ENCODE results near the gene MEDAG. TPM values are rescaled to one million over a fixed set of nuclear protein-coding genes. Genes with fewer than 3 reads are reported as not detected.
A peak's percentile ranks its signal among the peaks of the same experiment; 100 is the strongest.

The MEDAG gene
- 1.7 TPM for polyA plus RNA-seq (2013, experiment 1 of 2)
- 1.3 TPM for polyA plus RNA-seq (2013, experiment 2 of 2)

DNA sequence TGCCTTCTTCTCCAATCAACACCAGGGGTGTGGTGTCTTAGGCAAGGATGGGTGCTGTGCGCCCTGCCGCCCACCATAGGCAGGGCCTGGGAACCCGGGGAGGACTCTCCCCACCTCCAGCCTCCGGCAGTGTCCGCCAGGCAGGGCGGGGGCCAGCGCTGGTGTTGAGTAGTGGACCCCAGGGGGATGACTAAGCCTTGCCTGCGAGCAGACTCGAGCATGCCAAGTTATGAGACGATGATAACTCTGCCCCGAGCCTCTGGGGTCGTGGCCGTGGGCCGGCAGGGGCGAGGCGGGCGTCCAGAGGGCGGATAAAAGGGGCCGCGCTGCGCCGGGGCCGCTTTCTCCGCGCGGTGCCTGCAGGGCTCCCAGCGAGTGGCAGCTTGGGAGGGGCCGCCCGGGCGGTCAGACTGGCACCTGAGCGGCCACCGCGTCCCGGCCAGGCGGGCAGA is at the start of gene MEDAG:
TSS of gene MEDAG (plus strand) at position 340 of the 452 bp plus-strand sequence. CDS start 245 bp downstream, outside the sequence.
- H3K27ac ChIP-seq (ENCODE audit: low read depth, low read length, severe bottlenecking): no peak within 1 kb of the TSS
- no peaks in the 10 kb centered on the region for H3K36me3 ChIP-seq (ENCODE audit: control insufficient read depth, insufficient read depth, low read length)
- no peaks in the 10 kb centered on the region for H3K9me3 ChIP-seq (ENCODE audit: control insufficient read depth, low read length)
- peak within 1 kb of the TSS; percentile 24 for H3K4me3 ChIP-seq (ENCODE audit: extremely low read depth, insufficient read depth, low read length, poor library complexity, severe bottlenecking)
- WGBS, 2 experiments (ENCODE audit: insufficient coverage in 2 of 2): 11 to 12% methylated on average over 29 to 32 of the region's 35 CpGs
- H3K4me1 ChIP-seq (ENCODE audit: control insufficient read depth, insufficient read depth, low read length, poor library complexity, severe bottlenecking): peaks cover 15% of the 10 kb centered on the region

DNA sequence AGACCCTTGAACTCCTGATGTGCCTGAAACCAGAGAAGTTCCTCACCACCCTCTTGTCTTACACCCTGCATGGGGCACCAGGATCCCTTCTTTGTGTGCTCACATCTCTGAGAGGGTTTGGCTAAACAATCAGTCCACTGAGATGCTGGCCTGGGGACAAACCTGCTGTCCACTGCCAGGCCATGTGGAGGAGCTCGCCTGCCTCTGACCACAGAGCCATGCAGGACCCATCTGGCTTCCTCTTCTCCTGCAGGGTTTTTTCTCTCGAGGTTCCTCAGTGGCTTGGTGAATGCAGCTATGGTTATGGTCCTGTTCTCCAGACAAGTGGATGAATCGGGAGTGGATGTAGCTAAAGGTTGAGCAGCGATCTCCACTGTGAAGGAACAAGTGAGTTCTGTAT is 49.1 kb upstream of the MEDAG start:
- Histone ChIP-seq H3K4me3 (ENCODE audit: extremely low read depth, insufficient read depth, low read length, poor library complexity, severe bottlenecking) (no peak overlapping the region), H3K27ac (ENCODE audit: low read depth, low read length, severe bottlenecking) (no peak overlapping the region), H3K4me1 (ENCODE audit: control insufficient read depth, insufficient read depth, low read length, poor library complexity, severe bottlenecking) (peaks cover 21% of the 10 kb centered on the region), H3K9me3 (ENCODE audit: control insufficient read depth, low read length) (no peaks in the 10 kb centered on the region), H3K36me3 (ENCODE audit: control insufficient read depth, insufficient read depth, low read length) (no peaks in the 10 kb centered on the region)
- 88 to 97% methylated on average over 3 to 4 of the region's 4 CpGs for WGBS, 2 experiments (ENCODE audit: insufficient coverage in 2 of 2)

DNA sequence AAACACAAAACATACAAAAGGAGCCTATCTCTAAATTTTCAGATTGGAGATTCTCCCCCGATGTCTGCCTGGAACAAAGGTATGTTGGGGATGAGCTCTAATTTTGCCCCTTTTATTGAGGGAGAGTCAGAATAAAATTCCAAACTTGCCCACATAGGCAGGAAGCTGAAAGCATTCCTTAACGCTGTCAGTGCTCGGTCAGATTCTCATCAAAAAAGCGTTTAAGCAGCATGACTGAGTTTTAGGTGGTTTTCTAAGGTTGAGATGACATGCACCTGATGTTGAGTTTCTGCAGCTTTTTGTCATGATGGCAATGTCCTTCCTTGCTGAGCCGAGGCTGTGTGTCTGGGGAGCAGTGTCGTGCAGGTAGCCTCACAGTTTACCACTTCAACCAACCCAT is 48.4 kb upstream of the MEDAG start:
- 91 to 97% methylated on average over 3 to 6 of the region's 6 CpGs for WGBS, 2 experiments (ENCODE audit: insufficient coverage in 2 of 2)
- peaks cover 25% of the 10 kb centered on the region for H3K4me1 ChIP-seq (ENCODE audit: control insufficient read depth, insufficient read depth, low read length, poor library complexity, severe bottlenecking)
- H3K27ac ChIP-seq (ENCODE audit: low read depth, low read length, severe bottlenecking): no peak overlapping the region
- H3K4me3 ChIP-seq (ENCODE audit: extremely low read depth, insufficient read depth, low read length, poor library complexity, severe bottlenecking): no peak overlapping the region
- H3K9me3 ChIP-seq (ENCODE audit: control insufficient read depth, low read length): no peaks in the 10 kb centered on the region
- H3K36me3 ChIP-seq (ENCODE audit: control insufficient read depth, insufficient read depth, low read length): no peaks in the 10 kb centered on the region

DNA sequence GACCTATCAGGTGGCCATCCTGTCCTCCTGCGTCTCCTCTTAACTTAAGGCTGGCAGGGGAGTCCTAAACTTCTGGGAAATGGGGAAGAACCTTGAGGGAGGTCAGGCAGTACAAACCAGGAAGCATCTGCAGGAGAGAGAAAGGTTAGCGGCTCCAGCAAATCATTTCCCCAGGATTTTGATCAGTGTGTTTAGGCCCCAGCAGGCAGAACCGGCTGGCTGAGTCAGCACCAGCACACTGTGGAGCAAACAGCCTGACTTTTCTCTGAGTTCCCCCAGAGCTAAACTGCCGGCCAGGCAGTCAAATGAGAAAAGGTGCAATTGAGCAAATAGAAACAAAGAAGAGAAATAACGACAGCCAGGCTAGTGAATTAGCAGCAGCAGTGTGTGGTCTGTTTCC is 46.7 kb upstream of the MEDAG start:
- Histone ChIP-seq H3K4me1 (ENCODE audit: control insufficient read depth, insufficient read depth, low read length, poor library complexity, severe bottlenecking) (peaks cover 42% of the 10 kb centered on the region), H3K4me3 (ENCODE audit: extremely low read depth, insufficient read depth, low read length, poor library complexity, severe bottlenecking) (no peak overlapping the region), H3K9me3 (ENCODE audit: control insufficient read depth, low read length) (no peaks in the 10 kb centered on the region), H3K27ac (ENCODE audit: low read depth, low read length, severe bottlenecking) (peak overlapping the region; percentile 75), H3K36me3 (ENCODE audit: control insufficient read depth, insufficient read depth, low read length) (no peaks in the 10 kb centered on the region)
- WGBS, 2 experiments (ENCODE audit: insufficient coverage in 2 of 2): 64 to 65% methylated on average over 4 to 5 of the region's 5 CpGs

DNA sequence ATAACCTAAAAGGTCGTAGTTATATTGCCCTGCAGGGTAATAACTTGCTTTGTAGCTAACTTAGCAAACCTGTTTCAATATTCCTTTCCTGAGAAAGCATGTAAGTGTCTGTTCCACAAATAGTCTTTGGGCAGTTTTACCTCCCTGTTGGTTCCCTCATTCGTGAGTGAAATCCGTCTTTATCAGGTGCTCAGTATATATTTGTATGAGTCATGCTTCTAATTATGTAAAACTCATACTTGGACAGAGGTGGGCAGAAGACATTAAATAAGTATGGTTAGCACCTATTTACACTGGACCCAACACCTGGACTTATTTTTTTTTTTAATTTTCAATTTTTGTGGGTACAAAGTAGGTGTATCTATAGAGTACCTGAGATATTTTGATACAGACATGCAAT is 44.9 kb upstream of the MEDAG start:
- WGBS, 2 experiments (ENCODE audit: insufficient coverage in 2 of 2): 100% methylated on average over 1 of the region's 3 CpGs; no CpG with 5 or more reads in 1 of the 2 experiments
- no peak overlapping the region for H3K27ac ChIP-seq (ENCODE audit: low read depth, low read length, severe bottlenecking)
- no peaks in the 10 kb centered on the region for H3K9me3 ChIP-seq (ENCODE audit: control insufficient read depth, low read length)
- H3K4me1 ChIP-seq (ENCODE audit: control insufficient read depth, insufficient read depth, low read length, poor library complexity, severe bottlenecking): peaks cover 47% of the 10 kb centered on the region
- no peaks in the 10 kb centered on the region for H3K36me3 ChIP-seq (ENCODE audit: control insufficient read depth, insufficient read depth, low read length)
- no peak overlapping the region for H3K4me3 ChIP-seq (ENCODE audit: extremely low read depth, insufficient read depth, low read length, poor library complexity, severe bottlenecking)

DNA sequence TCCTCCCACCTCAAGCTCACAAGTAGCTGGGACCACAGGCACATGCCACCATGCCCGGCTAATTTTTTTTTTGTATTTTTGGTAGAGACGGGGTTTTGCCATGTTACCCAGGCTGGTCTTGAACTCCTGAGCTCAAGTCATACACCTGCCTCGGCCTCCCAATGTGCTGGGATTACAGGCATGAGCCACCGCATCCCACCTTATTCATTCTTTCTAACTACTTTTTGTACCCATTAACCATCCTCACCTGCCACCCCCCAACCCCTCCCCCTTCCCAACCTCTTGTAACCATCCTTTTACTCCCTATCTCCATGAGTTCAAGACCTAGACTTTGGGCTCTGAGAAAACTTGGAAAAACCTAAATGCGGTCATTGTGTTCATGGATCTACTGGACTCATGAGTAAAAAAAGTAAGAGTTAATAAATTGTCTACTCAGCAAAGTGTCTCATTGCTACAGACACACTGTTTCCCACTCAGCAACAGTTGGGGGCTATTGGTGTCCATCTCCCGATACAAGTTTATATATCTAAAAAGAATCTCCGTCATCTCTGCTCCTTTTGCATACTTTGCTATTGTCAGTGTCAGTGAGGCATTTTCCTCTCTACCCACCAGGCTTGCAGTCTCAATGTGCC is 44.1 kb upstream of the MEDAG start:
- H3K36me3 ChIP-seq (ENCODE audit: control insufficient read depth, insufficient read depth, low read length): no peaks in the 10 kb centered on the region
- no peaks in the 10 kb centered on the region for H3K9me3 ChIP-seq (ENCODE audit: control insufficient read depth, low read length)
- no peak overlapping the region for H3K27ac ChIP-seq (ENCODE audit: low read depth, low read length, severe bottlenecking)
- no peak overlapping the region for H3K4me3 ChIP-seq (ENCODE audit: extremely low read depth, insufficient read depth, low read length, poor library complexity, severe bottlenecking)
- peaks cover 53% of the 10 kb centered on the region for H3K4me1 ChIP-seq (ENCODE audit: control insufficient read depth, insufficient read depth, low read length, poor library complexity, severe bottlenecking)
- WGBS, 2 experiments (ENCODE audit: insufficient coverage in 2 of 2): 93 to 95% methylated on average over 6 to 7 of the region's 7 CpGs

DNA sequence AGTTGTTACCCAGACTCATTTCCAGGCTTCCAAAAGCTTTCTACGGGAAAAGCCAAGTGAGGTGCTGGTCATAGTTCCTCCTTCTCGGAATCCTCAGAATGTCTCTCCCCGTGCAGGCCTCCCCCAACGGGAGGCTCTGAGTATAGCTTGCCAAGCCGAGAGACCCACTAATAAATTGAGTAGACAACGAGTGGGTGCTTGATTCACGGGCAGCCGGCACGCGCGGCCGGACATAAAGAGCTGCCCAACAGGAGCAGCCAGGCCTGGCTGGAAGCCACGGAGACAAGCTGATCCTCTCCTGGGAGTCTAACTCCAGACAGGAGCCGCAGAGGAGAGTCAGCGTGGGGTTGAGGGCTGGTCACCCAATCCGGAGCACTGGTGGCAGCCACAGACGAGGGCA is 43.4 kb upstream of the MEDAG start:
- Histone ChIP-seq H3K4me3 (ENCODE audit: extremely low read depth, insufficient read depth, low read length, poor library complexity, severe bottlenecking) (no peak overlapping the region), H3K27ac (ENCODE audit: low read depth, low read length, severe bottlenecking) (no peak overlapping the region), H3K36me3 (ENCODE audit: control insufficient read depth, insufficient read depth, low read length) (no peaks in the 10 kb centered on the region), H3K9me3 (ENCODE audit: control insufficient read depth, low read length) (no peaks in the 10 kb centered on the region), H3K4me1 (ENCODE audit: control insufficient read depth, insufficient read depth, low read length, poor library complexity, severe bottlenecking) (peaks cover 59% of the 10 kb centered on the region)
- 23 to 24% methylated on average over 13 to 17 of the region's 17 CpGs for WGBS, 2 experiments (ENCODE audit: insufficient coverage in 2 of 2)

DNA sequence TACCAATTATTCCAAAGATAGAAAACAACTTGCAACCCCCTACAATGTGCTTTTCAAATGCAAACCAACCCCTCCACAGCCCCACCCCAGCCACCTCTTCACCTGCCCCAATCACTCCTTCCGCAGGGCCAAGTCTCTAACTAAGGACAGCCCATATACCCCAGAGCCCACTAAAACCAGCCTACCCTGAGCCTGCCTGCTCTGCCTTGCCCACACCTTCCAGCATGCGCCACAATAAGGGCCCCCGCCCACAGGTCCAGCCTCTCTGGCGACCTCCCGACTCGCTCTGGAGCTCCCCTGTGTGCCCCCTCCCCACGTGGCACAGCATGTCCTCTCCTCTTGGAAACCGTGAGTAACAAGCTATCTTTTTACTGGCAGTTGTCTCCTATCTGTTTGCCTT is 42.8 kb upstream of the MEDAG start:
- no peak overlapping the region for H3K27ac ChIP-seq (ENCODE audit: low read depth, low read length, severe bottlenecking)
- H3K36me3 ChIP-seq (ENCODE audit: control insufficient read depth, insufficient read depth, low read length): no peaks in the 10 kb centered on the region
- no peaks in the 10 kb centered on the region for H3K9me3 ChIP-seq (ENCODE audit: control insufficient read depth, low read length)
- H3K4me3 ChIP-seq (ENCODE audit: extremely low read depth, insufficient read depth, low read length, poor library complexity, severe bottlenecking): no peak overlapping the region
- peaks cover 57% of the 10 kb centered on the region for H3K4me1 ChIP-seq (ENCODE audit: control insufficient read depth, insufficient read depth, low read length, poor library complexity, severe bottlenecking)
- 18 to 24% methylated on average over 7 to 8 of the region's 8 CpGs for WGBS, 2 experiments (ENCODE audit: insufficient coverage in 2 of 2)

DNA sequence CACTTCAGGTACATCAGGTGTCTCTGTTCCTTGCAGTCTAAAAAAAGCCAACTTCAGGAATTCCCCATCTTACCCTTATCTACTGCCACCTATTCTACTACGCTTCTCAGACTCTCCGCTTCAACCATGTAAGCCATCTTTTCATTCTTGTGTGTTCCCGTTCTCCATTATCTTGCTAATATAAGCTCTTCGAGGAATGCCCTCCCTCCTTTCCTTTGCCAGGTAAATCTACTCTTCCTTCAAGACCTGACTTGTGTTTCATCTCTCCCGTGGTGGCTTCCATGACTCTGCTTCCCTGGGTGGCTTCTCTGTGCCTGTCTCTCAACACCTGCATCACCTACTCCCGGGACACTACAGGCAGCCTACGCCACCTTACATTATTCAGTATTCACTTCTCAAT is 42.3 kb upstream of the MEDAG start:
- Histone ChIP-seq H3K36me3 (ENCODE audit: control insufficient read depth, insufficient read depth, low read length) (no peaks in the 10 kb centered on the region), H3K27ac (ENCODE audit: low read depth, low read length, severe bottlenecking) (peak overlapping the region; percentile 99), H3K4me3 (ENCODE audit: extremely low read depth, insufficient read depth, low read length, poor library complexity, severe bottlenecking) (no peak overlapping the region), H3K4me1 (ENCODE audit: control insufficient read depth, insufficient read depth, low read length, poor library complexity, severe bottlenecking) (peaks cover 59% of the 10 kb centered on the region), H3K9me3 (ENCODE audit: control insufficient read depth, low read length) (no peaks in the 10 kb centered on the region)
- 50 to 51% methylated on average over 5 of the region's 7 CpGs for WGBS, 2 experiments (ENCODE audit: insufficient coverage in 2 of 2)

DNA sequence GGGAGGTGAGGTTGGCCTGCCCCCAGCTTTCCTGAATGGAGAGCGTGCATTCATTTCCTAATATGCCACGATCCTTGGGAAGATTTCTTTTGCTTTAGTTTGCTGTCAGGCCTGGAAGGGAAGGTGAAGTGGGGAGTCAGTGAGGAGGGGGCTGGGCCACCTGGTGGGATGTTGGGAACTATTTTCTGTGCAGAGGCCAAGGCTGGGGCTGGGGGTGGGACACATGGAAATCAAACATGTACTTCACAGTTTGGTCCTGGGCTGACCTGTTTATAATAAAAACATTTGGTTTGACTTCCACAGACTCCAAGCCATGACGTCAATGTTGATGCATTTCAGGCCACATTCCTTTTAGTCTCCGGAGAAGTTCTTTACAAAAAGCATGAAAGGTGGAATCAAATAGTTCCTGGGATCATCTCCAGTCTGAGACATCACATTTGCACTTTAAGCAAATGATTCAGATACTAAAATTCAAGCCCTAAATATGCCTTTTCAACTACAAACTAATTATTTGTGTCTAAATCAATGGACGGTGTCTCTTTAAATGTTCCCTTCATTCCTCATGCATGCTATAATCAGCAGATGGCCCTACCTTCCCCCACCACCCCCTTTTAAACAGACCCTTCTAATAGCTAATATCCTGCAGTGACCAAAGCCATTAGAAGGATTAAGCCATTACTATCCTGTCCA is 41.5 kb upstream of the MEDAG start:
- H3K9me3 ChIP-seq (ENCODE audit: control insufficient read depth, low read length): no peaks in the 10 kb centered on the region
- no peak overlapping the region for H3K4me3 ChIP-seq (ENCODE audit: extremely low read depth, insufficient read depth, low read length, poor library complexity, severe bottlenecking)
- peaks cover 59% of the 10 kb centered on the region for H3K4me1 ChIP-seq (ENCODE audit: control insufficient read depth, insufficient read depth, low read length, poor library complexity, severe bottlenecking)
- 26 to 55% methylated on average over 3 to 5 of the region's 5 CpGs for WGBS, 2 experiments (ENCODE audit: insufficient coverage in 2 of 2)
- peak overlapping the region; percentile 99 for H3K27ac ChIP-seq (ENCODE audit: low read depth, low read length, severe bottlenecking)
- H3K36me3 ChIP-seq (ENCODE audit: control insufficient read depth, insufficient read depth, low read length): no peaks in the 10 kb centered on the region

Data from mesodermal cell (in vitro differentiated cells).